Measurements from ENCODE around the gene AIF1L. TPM values are rescaled to one million over a fixed set of nuclear protein-coding genes. Genes with fewer than 3 reads are reported as not detected.

Gene AIF1L
- total and polyA plus RNA-seq, 5 donors from 2014 or later: 0.12 TPM; not detected in 4

DNA sequence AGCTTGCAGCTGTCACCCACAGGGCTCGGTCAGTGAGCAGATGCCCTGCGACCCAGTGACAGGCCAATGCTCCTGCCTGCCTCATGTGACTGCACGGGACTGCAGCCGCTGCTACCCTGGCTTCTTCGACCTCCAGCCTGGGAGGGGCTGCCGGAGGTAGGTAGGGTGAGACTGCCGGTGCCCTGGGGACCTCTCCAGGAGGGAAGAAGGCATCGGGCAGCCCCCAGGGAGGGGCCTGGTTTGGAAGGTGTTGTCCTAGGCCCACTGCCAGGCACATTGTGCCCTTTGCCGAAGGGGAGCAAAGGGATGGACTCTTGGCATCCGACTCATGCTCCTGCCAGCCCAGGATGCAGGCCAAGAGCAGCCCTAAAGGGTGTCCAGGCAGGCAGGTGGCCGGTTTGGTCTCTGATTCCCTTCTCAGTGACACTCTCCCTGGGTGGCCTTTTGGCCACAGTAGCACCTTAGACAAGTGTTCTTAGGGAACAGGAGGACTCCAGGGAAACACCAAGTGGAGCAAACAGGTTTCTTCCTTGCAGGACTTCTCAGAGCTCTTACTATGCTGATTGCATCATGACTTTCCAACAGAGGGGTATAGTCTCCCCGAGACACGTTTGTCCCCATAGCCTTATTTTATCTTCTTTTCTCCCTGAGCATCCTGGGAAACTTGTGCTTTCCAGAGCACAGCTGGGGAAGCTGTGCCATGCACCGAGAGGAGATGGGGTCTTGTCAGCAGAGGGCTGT lies 28.1 kb upstream of the AIF1L start:
- no peak overlapping the region for H3K4me3 Mint-ChIP-seq
- H3K4me3 ChIP-seq (ENCODE audit: low read depth, low read length): no peak overlapping the region
- DNase-seq (no peak), ATAC-seq (ENCODE audit: low read depth in 2 of 2) (no peak)
- no peaks in the 10 kb centered on the region for H3K9me3 ChIP-seq (ENCODE audit: control insufficient read depth in 2 of 2, low read length in 2 of 2)
- no peaks in the 10 kb centered on the region for H3K36me3 ChIP-seq (ENCODE audit: control insufficient read depth, insufficient read depth, low read length)
- H3K27ac ChIP-seq (ENCODE audit: insufficient read depth, low read length, poor library complexity, severe bottlenecking): no peak overlapping the region
- H3K4me1 Mint-ChIP-seq: no peaks in the 10 kb centered on the region
- no peaks in the 10 kb centered on the region for H3K27me3 ChIP-seq (ENCODE audit: control insufficient read depth, insufficient read depth, low read length)
- no peaks in the 10 kb centered on the region for H3K27me3 Mint-ChIP-seq
- H3K9me3 Mint-ChIP-seq: no peaks in the 10 kb centered on the region
- H3K4me1 ChIP-seq (ENCODE audit: control insufficient read depth, insufficient read depth, low read length, poor library complexity, severe bottlenecking): no peaks in the 10 kb centered on the region
- H3K36me3 Mint-ChIP-seq: peaks cover 4% of the 10 kb centered on the region
- H3K27ac Mint-ChIP-seq: no peak overlapping the region

DNA sequence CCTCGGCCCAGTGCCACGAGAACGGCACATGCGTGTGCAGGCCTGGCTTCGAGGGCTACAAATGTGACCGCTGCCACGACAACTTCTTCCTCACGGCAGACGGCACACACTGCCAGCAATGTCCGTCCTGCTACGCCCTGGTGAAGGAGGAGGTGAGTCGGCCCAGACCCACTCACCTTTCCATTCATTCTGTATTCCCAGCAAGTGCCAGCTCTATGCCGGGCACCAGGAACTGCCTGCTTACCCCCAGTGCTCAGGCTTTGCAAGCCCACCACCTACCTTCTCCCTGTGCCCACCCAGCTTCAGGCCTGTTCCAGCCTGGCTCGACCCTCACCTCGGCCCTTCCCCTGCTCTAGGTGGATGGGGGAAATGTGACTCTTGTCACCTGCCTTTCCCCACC lies 26.6 kb upstream of the AIF1L start:
- H3K4me3 Mint-ChIP-seq: no peak overlapping the region

DNA sequence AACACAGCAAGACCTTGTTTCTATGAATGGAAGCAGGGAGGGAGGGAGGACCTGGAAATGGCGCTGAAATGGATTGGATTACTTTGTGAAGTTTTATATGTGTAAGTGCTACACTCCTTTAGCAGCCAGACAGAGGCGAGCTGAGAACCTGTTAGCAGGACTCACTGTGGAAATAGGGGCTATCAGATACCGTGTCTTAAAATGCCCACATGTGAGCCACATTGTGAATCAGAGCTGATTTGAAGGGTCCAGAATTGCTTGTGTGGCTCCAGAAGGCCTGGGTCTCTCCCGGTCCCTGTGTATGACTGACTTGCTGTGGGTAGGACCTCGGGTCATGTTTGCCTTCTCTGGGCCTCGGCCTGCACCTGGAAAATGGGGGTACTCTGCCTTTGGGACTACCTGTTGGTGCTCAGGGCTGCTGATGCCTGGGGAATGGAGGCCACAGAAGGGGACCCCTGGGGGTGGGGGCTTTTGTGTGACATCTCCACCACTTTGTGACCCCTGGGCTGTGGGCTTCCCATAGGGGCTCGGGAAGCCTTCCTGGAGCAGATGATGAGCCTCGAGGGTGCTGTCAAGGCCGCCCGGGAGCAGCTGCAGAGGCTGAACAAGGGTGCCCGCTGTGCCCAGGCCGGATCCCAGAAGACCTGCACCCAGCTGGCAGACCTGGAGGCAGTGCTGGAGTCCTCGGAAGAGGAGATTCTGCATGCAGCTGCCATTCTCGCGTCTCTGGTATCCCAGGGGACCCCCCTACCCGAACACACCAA lies 24.0 kb upstream of the AIF1L start:
- Histone ChIP-seq H3K4me1 (ENCODE audit: control insufficient read depth, insufficient read depth, low read length, poor library complexity, severe bottlenecking) (no peaks in the 10 kb centered on the region), H3K36me3 (ENCODE audit: control insufficient read depth, insufficient read depth, low read length) (no peaks in the 10 kb centered on the region), H3K27ac (ENCODE audit: insufficient read depth, low read length, poor library complexity, severe bottlenecking) (no peak overlapping the region), H3K27me3 (ENCODE audit: control insufficient read depth, insufficient read depth, low read length) (no peaks in the 10 kb centered on the region), H3K4me3 (ENCODE audit: low read depth, low read length) (no peak overlapping the region), H3K9me3 (ENCODE audit: control insufficient read depth in 2 of 2, low read length in 2 of 2) (no peaks in the 10 kb centered on the region)
- ATAC-seq (ENCODE audit: low read depth in 2 of 2) (no peak), DNase-seq (no peak)
- no peaks in the 10 kb centered on the region for H3K36me3 Mint-ChIP-seq
- H3K27ac Mint-ChIP-seq: no peak overlapping the region
- no peak overlapping the region for H3K4me3 Mint-ChIP-seq
- H3K27me3 Mint-ChIP-seq: no peaks in the 10 kb centered on the region
- H3K4me1 Mint-ChIP-seq: no peaks in the 10 kb centered on the region
- peaks cover 0 to 1% (median 0%) of the 10 kb centered on the region in 7 donors for H3K9me3 Mint-ChIP-seq

More for the DNA sequence above, 26.6 kb upstream of the AIF1L start:
- no peak overlapping the region for H3K4me3 ChIP-seq (ENCODE audit: low read depth, low read length)
- ATAC-seq (ENCODE audit: low read depth in 2 of 2) (no peak), DNase-seq (no peak)
- no peaks in the 10 kb centered on the region for H3K9me3 ChIP-seq (ENCODE audit: control insufficient read depth in 2 of 2, low read length in 2 of 2)
- H3K36me3 ChIP-seq (ENCODE audit: control insufficient read depth, insufficient read depth, low read length): no peaks in the 10 kb centered on the region
- Mint-ChIP-seq H3K9me3 (peaks cover 0 to 1% (median 0%) of the 10 kb centered on the region in 7 donors), H3K27me3 (no peaks in the 10 kb centered on the region), H3K4me1 (no peaks in the 10 kb centered on the region), H3K27ac (no peak overlapping the region), H3K36me3 (peaks cover 4% of the 10 kb centered on the region)
- H3K27me3 ChIP-seq (ENCODE audit: control insufficient read depth, insufficient read depth, low read length): no peaks in the 10 kb centered on the region
- H3K27ac ChIP-seq (ENCODE audit: insufficient read depth, low read length, poor library complexity, severe bottlenecking): no peak overlapping the region
- no peaks in the 10 kb centered on the region for H3K4me1 ChIP-seq (ENCODE audit: control insufficient read depth, insufficient read depth, low read length, poor library complexity, severe bottlenecking)

DNA sequence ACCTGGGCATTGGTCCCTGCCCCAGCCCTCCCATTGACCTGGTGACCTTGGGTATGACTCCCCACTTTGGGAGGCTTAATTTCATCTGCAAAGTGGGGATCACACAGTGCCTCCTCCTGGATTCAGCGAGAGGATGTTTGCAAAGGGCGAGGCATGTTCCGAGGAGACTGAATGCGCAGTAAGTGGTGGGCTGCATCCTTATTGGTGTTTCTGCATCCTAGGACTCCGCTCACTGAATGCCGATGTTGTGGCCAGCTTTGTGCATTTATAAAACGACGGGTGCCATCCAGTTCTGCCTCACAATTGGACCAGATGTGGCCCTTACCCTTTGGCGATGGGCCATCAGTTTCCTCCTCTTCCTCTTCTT lies 23.5 kb upstream of the AIF1L start:
- H3K4me1 Mint-ChIP-seq: no peaks in the 10 kb centered on the region
- no peak for ATAC-seq (ENCODE audit: low read depth in 2 of 2)
- no peak for DNase-seq

DNA sequence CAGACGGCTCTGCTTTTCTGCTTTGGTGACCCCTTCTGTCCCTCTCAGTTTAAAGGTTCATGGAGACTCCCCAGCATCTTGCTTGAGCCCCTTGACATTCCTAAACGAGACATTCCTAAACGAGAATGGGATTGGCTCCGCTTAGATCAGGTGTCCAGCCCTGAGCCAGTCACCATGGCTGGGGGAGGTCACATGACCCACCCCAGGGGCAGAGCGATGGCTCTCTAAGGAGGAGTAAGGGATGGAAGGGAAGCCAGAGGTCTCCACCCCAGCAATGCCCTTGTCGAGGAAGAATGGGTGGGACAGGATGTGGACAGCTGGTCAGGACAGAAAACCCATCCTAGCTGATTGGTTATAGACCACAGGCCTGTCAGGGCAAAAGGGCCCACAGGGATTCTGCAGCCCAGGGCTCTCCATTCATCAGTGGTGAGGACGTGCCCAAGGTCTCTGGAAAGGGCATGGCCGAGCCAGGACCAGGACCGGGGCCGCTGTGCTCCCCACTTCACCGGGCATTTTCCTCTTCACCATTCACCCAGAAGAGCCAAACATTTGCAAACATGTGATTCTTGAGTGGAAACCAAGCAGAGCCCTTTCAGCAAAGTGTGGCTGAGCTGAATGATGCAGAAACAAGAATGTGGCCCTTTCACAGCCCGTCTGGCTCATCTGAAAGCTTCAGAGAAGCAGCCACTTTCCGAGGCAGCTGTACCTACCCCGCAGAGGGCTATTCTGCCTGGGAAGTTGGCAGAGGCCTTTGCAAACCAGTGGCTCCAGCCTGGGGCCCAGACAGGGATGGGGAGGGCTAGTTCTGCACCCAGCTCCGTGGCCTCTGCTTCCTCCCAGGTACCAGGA lies 19.8 kb upstream of the AIF1L start:
- Mint-ChIP-seq H3K4me3 (no peak overlapping the region), H3K27me3 (peaks cover 5% of the 10 kb centered on the region), H3K9me3 (peaks cover 0 to 1% (median 0%) of the 10 kb centered on the region in 7 donors), H3K27ac (no peak overlapping the region), H3K36me3 (no peaks in the 10 kb centered on the region), H3K4me1 (no peaks in the 10 kb centered on the region)
- H3K27ac ChIP-seq (ENCODE audit: insufficient read depth, low read length, poor library complexity, severe bottlenecking): no peak overlapping the region
- no peaks in the 10 kb centered on the region for H3K4me1 ChIP-seq (ENCODE audit: control insufficient read depth, insufficient read depth, low read length, poor library complexity, severe bottlenecking)
- no peaks in the 10 kb centered on the region for H3K36me3 ChIP-seq (ENCODE audit: control insufficient read depth, insufficient read depth, low read length)
- no peaks in the 10 kb centered on the region for H3K9me3 ChIP-seq (ENCODE audit: control insufficient read depth in 2 of 2, low read length in 2 of 2)
- H3K27me3 ChIP-seq (ENCODE audit: control insufficient read depth, insufficient read depth, low read length): no peaks in the 10 kb centered on the region
- H3K4me3 ChIP-seq (ENCODE audit: low read depth, low read length): no peak overlapping the region
- no peak for DNase-seq
- no peak for ATAC-seq (ENCODE audit: low read depth in 2 of 2)

More for the DNA sequence above, 23.5 kb upstream of the AIF1L start:
- H3K9me3 Mint-ChIP-seq: peaks cover 0 to 1% (median 0%) of the 10 kb centered on the region in 7 donors
- no peak overlapping the region for H3K27ac Mint-ChIP-seq
- Histone ChIP-seq H3K27ac (ENCODE audit: insufficient read depth, low read length, poor library complexity, severe bottlenecking) (no peak overlapping the region), H3K9me3 (ENCODE audit: control insufficient read depth in 2 of 2, low read length in 2 of 2) (no peaks in the 10 kb centered on the region), H3K27me3 (ENCODE audit: control insufficient read depth, insufficient read depth, low read length) (no peaks in the 10 kb centered on the region), H3K4me1 (ENCODE audit: control insufficient read depth, insufficient read depth, low read length, poor library complexity, severe bottlenecking) (no peaks in the 10 kb centered on the region), H3K36me3 (ENCODE audit: control insufficient read depth, insufficient read depth, low read length) (no peaks in the 10 kb centered on the region), H3K4me3 (ENCODE audit: low read depth, low read length) (no peak overlapping the region)
- no peaks in the 10 kb centered on the region for H3K27me3 Mint-ChIP-seq
- no peaks in the 10 kb centered on the region for H3K36me3 Mint-ChIP-seq
- no peak overlapping the region for H3K4me3 Mint-ChIP-seq

DNA sequence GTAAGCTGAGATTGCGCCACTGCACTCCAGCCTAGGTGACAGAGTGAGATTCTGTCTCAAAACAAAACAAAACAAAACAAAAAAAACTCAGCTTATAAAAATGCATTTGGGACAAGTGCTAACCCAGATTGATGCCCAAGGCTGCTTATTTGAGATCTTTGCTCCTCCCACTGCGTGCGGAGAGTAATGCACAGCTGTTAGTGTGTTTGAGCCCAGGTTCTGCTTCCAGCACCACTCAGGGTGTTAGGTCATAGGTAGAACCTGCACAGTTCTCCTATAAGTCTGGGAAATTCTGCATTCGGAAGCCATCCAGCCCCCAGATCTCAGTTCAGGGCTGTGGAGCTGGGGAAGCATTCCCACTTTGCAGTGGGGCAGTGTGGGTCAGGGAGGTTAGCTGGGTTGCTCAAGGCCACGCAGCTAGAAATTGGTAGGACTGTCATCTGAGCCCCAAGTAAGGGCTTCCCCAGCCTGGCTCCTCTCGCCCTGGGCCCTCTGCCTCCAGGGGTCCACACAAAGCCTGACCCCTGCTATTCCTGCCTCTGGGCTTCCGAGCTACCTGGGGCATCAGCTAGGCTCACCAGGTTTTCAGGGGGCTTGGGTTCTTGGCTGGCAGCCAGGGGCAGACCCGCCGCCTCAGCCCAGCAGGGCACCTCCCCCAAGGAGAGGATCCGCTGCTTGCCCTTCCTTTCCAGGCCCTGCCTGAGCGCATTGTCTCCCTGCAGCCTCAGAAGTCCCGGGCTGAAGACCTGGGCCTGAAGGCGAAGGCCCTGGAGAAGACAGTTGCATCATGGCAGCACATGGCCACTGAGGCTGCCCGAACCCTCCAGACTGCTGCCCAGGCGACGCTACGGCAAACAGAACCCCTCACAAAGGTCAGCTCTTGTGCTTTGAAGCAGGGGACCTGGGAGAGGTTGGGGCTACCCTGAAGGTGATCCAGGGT lies 17.6 kb upstream of the AIF1L start:
- no peak for ATAC-seq (ENCODE audit: low read depth in 2 of 2)
- Histone ChIP-seq H3K27ac (ENCODE audit: insufficient read depth, low read length, poor library complexity, severe bottlenecking) (no peak overlapping the region), H3K4me1 (ENCODE audit: control insufficient read depth, insufficient read depth, low read length, poor library complexity, severe bottlenecking) (no peaks in the 10 kb centered on the region), H3K27me3 (ENCODE audit: control insufficient read depth, insufficient read depth, low read length) (no peaks in the 10 kb centered on the region), H3K36me3 (ENCODE audit: control insufficient read depth, insufficient read depth, low read length) (no peaks in the 10 kb centered on the region), H3K9me3 (ENCODE audit: control insufficient read depth in 2 of 2, low read length in 2 of 2) (no peaks in the 10 kb centered on the region), H3K4me3 (ENCODE audit: low read depth, low read length) (no peak overlapping the region)
- Mint-ChIP-seq H3K4me3 (no peak overlapping the region), H3K4me1 (no peaks in the 10 kb centered on the region), H3K27me3 (peaks cover 5% of the 10 kb centered on the region), H3K27ac (no peak overlapping the region), H3K36me3 (no peaks in the 10 kb centered on the region), H3K9me3 (no peaks in the 10 kb centered on the region)
- DNase-seq: no peak

DNA sequence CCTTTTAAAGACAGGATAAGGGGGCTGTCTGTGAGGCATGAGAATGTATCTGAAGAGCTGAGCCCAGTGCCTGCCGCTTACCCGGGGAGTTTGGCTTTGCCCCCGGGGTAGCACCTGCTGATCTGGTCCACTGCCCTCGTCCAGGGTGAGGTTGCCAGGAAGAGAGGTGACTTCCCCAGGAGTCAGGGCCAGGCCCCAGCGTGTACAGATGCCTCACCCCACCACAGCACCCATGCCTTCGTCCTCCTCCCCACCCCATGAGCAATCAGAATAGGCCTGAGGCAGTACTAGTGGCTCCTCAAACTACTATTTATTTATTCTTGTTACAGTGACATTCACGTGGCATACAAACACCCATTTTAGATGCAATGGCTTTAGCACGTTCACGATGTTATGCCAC lies 15.7 kb upstream of the AIF1L start:
- no peaks in the 10 kb centered on the region for H3K9me3 Mint-ChIP-seq
- no peaks in the 10 kb centered on the region for H3K27me3 ChIP-seq (ENCODE audit: control insufficient read depth, insufficient read depth, low read length)
- H3K9me3 ChIP-seq (ENCODE audit: control insufficient read depth in 2 of 2, low read length in 2 of 2): no peaks in the 10 kb centered on the region
- DNase-seq (no peak), ATAC-seq (ENCODE audit: low read depth in 2 of 2) (no peak)
- no peak overlapping the region for H3K27ac ChIP-seq (ENCODE audit: insufficient read depth, low read length, poor library complexity, severe bottlenecking)
- no peaks in the 10 kb centered on the region for H3K36me3 Mint-ChIP-seq
- H3K4me1 Mint-ChIP-seq: no peaks in the 10 kb centered on the region
- no peaks in the 10 kb centered on the region for H3K4me1 ChIP-seq (ENCODE audit: control insufficient read depth, insufficient read depth, low read length, poor library complexity, severe bottlenecking)
- H3K36me3 ChIP-seq (ENCODE audit: control insufficient read depth, insufficient read depth, low read length): no peaks in the 10 kb centered on the region
- no peak overlapping the region for H3K4me3 ChIP-seq (ENCODE audit: low read depth, low read length)
- no peak overlapping the region for H3K27ac Mint-ChIP-seq
- peaks cover 5% of the 10 kb centered on the region for H3K27me3 Mint-ChIP-seq
- H3K4me3 Mint-ChIP-seq: no peak overlapping the region
